Activated CD8-positive, alpha-beta memory T cell treated with anti-CD3 and anti-CD28 coated beads, Interleukin-2, amount 50 U/mL, for 24 hours (primary cell): ENCODE results near the gene PRPSAP1.

Source experiments
- DNase-seq: peaks from one replicate; pipeline ENCODE4 v3.0.0-alpha.2; 2020; ENCODE audit errors: extremely low read depth

PRPSAP1 gene

GRCh38 chr17:76383546-76384221, 30.0 kb upstream of the PRPSAP1 start:
- DNase-seq, result no peak

- DNase-seq, result no peak
Measured at GRCh38 chr17:76382803-76383545, 29.3 kb upstream of the PRPSAP1 start.

GRCh38 chr17:76382351-76382802, 28.7 kb upstream of the PRPSAP1 start:
- no peak for DNase-seq

- no peak for DNase-seq
Measured at GRCh38 chr17:76381633-76382350, 28.1 kb upstream of the PRPSAP1 start.

GRCh38 chr17:76379646-76380376, 26.1 kb upstream of the PRPSAP1 start:
- DNase-seq, result no peak

DNA sequence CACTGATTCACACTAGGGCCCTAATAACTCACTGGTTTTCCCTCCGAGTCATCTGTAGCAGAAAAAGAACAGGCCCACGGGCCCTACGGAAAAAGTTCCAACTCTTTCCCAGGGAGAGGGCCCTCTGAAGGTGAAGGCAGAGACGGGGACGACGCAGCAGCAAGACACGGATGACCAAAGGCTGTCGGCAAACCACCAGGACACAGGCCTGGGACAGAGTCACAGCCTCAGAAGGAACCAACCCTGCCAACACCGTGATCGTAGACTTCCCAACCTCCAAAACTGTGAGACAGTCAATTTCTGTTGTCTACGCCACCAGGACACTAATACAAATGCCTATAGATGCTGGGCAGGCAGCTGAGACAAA, 25.5 kb upstream of the PRPSAP1 start:
- DNase-seq, result no peak

- no peak for DNase-seq
Measured at GRCh38 chr17:76378548-76379274, 25.0 kb upstream of the PRPSAP1 start.

GRCh38 chr17:76376318-76377133, 22.8 kb upstream of the PRPSAP1 start:
- DNase-seq, result no peak

GRCh38 chr17:76371656-76372628, 18.2 kb upstream of the PRPSAP1 start:
- DNase-seq, result no peak

- DNase-seq, result no peak
Measured at GRCh38 chr17:76370261-76370993, 16.7 kb upstream of the PRPSAP1 start.

DNA sequence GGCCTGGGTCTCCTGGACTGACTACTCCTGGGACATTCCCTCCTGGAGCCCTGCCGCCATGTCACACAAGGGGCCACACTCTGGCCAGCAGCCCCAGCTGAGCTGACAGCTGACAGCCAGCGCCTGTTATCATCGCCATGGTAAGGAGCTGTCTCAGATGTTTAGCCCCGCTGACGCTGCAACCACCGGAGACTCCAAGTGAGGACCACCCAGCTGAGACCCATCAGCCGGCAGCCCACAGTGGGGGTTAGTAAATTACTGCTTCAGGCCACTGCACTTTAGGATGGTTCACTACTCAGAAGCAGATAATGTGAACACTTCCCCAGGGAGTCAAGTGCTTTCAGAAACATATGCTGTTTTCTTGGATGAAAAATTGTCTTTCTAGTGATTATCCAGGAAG, 16.1 kb upstream of the PRPSAP1 start:
- no peak for DNase-seq

- DNase-seq, result no peak
Measured at GRCh38 chr17:76369379-76369778, 15.7 kb upstream of the PRPSAP1 start.

DNA sequence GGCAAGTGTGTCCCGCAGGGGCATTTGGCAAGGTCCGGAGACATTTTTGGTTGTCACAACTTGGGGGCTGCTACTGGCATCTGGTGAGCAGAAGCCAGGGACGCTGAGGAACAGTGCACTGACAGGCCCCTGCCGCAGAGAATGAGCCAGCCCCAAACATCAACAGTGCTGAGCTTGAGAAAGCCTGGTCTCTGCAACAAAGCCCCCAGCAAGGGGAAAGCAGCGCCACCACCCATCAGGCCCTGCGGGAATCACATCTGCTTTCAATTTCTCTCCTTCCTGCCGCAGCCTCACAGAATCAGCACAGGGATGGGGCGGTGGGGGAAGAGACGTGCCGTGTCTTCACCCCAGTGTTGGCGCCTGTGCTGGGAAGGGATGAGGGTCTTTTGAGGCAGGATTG, 14.8 kb upstream of the PRPSAP1 start:
- no peak for DNase-seq

- DNase-seq, result no peak
Measured at GRCh38 chr17:76367642-76368041, 13.9 kb upstream of the PRPSAP1 start.

DNA sequence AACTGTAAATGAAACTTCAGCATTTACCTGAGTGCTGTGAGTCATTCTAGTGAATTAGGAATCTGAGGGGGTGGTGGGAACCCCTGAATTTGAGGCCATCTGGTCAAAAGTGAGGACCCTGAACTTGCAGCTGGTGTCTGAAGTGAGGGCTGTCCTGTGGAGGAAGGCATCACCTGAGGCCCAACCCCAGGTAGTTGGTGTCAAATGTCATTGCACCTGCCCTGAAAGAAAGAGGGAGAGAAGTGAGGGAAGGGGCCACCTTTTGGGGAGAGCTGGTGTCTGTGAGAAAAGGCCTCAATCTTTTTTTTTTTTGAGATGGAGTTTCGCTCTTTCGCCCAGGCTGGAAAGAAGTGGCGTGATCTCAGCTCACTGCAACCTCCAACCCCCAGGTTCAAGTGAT, 12.5 kb upstream of the PRPSAP1 start:
- no peak for DNase-seq

DNA sequence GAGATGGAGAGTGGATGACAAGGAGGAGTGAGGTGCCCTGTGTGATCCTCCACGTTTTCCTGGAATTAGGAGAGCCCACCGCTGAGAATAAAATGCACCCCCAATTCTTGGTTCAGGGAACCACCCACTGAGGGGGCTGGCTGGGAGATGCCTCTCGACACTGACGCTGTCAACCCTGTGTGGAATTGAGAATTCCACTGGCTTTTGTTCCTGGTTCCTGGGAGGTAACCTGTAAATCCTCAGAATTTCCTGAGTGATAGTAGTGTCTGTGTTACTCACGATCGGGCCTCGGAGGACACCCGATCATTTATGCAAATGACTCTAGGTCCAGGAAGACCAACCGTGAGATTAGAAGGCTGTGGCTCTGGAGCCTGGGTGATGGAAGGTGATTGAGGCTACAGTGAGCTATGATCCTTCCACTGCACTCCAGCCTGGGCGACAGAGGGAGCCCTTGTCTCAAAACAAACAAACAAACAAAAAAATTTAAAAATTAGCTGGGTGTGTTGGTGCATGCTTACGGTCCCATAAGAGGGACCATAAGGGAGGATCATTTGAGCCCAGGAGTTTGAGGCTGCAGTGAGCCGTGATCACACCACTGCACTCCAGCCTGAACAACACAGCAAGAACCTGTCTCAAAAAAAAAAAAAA, 11.7 kb upstream of the PRPSAP1 start:
- no peak for DNase-seq

DNA sequence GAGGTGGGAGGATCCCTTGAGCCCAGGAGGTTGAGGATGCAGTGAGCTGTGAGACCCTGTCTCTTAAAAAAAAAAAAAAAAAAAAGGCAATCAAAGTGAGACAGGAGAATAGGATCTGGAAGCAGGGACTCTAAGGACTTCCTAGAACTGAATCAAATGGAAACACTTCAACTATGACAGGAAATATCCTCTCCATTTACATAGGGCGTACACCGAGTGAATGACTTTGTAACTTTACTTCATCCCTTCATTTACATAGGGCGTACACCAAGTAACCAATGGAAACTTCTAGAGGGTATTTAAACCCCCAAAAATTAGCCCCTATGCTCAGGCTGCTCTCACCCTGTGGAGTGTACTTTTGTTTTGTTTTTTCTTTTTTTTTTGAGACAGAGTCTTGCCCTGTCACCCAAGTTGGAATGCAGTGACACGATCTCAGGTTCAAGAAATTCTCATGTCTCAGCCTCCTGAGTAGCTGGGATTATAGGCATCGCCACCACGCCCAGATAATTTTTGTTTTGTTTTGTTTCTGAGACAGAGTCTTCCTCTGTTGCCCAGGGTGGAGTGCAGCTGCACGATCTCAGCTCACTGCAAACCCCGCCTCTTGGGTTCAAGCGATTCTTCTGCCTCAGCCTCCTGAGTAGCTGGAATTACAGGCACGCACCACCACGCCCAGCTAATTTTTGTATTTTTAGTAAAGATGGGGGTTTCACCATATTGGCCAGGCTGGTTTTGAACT, 9.6 kb upstream of the PRPSAP1 start:
- DNase-seq, result no peak
